Activated naive CD4-positive, alpha-beta T cell (primary cell): ENCODE measurements around the gene ERFE.
"Not testable (repeated sequence)": the region's sequence is repeated elsewhere in the genome, so short reads cannot be mapped to it uniquely, and the experiment has no call there.

Source experiments
- DNase-seq, 4 experiments: peaks; one replicate each; lab custom pipeline; 2025; lab: John Stamatoyannopoulos, UW

The ERFE gene

GRCh38 chr2:238169708-238170251 is 11.0 kb downstream of the ERFE start:
- no peak for DNase-seq

DNA sequence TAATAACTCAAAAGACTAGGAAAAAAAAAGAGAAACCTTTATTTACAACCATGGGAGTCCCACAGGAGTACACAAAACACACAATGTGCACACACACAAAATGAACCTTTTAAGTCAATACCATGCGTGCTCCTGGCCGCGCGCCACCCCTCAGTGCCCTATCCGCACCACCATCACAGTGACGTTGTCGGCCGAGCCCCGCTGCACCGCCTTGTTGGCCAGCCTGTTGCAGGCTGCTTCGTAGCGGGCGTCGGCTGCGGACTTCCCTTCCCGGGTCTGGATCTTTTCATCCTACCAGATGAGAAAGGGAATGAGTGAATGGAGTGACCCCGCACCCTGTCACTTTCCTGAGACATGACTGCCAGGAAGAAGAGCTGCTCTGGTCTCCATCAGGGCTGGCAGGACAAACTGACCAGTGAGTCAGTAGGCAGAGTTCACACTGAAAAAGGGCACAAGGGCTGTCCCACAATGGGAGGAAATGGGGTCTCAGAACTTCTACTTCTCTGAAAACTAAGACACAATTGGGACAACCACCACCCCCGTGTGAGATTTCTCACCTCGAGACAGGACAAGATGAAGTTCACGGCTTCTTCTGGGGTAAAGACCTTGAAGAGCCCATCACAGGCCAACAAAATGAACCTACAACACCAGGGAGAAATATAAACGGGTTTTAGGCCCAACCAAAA is 11.8 kb downstream of the ERFE start:
- no peak for DNase-seq

DNA sequence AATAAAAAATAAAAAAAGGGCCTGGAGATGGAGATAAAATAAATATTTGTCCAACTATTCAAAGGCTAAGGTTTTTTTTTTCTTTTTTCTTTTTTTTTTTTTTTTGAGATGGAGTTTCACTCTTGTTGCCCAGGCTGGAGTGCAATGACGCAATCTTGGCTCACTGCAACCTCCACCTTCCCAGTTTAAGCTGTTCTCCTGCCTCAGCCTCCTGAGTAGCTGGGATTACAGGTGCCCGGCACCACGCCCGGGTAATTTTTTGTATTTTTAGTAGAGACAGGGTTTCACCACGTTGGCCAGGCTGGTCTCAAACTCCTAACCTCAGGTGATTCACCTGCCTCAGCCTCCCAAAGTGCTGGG is 12.3 kb downstream of the ERFE start:
- DNase-seq: not testable (repeated sequence)

GRCh38 chr2:238171575-238172187 is 12.9 kb downstream of the ERFE start:
- DNase-seq: no peak

- DNase-seq: no peak
Observed at GRCh38 chr2:238172439-238172838, 13.7 kb downstream of the ERFE start.

GRCh38 chr2:238173692-238174091 is 14.9 kb downstream of the ERFE start:
- DNase-seq: no peak

DNA sequence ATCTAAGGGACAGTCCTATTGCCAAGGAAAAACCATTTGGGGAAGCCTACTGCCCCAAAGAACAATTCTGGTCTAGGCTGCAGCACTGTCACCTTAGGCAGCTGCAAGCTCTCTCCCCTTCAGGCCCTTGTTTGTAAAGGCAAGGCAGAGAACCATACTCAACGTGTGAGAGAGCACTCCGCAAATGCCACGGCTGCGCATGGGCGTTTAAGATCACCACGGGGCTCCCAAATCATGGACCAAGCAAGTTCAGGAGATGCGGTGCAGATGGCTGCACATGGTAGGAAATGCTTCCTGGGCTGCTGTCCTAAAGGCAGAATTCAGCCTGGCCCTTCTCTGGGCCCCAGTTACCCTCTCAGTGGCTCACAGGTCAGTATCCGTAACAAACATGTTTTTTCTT is 15.5 kb downstream of the ERFE start:
- DNase-seq: no peak

- no peak for DNase-seq
Observed at GRCh38 chr2:238174701-238175100, 15.9 kb downstream of the ERFE start.

DNA sequence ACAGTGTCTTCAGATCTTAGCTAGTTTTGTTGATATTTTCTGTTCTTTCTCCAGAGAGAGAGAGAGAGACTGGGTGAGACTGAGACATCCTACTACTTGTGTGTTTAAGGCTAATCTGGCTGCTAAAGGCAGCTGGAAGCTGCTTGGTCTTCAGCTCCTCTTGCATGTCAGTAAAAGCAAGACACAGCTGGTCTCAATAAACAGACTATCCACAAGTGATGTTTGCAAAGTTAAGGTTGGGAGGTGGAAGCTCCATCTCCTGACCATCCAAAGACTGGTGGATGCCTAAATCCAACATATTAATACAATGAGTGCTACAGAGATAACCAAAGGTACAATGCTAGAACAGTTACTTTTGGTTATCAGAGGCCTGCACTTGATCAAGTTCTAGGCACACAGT is 17.8 kb downstream of the ERFE start:
- DNase-seq: no peak

- no peak for DNase-seq
Observed at GRCh38 chr2:238180554-238180953, 21.8 kb downstream of the ERFE start.

- no peak for DNase-seq
Observed at GRCh38 chr2:238182362-238182761, 23.6 kb downstream of the ERFE start.

DNA sequence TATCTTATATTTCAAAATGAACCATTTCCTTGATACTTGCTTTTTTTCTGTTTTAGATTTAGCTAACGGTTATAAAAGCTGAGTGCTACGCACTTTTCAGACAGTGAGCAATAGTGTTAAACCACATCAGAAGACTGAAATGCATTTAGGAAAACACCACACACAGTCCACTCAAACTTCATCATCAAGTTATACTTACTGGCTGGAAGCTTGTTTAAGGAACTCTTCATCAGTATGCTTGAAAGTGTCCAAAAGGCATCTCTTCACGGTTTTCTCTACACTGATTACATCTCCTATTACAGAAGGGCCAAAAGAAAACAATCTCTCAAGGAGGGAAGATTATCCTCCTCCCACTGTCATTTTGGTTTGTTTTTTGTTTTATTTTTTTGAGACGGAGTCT is 25.1 kb downstream of the ERFE start:
- DNase-seq: no peak

DNA sequence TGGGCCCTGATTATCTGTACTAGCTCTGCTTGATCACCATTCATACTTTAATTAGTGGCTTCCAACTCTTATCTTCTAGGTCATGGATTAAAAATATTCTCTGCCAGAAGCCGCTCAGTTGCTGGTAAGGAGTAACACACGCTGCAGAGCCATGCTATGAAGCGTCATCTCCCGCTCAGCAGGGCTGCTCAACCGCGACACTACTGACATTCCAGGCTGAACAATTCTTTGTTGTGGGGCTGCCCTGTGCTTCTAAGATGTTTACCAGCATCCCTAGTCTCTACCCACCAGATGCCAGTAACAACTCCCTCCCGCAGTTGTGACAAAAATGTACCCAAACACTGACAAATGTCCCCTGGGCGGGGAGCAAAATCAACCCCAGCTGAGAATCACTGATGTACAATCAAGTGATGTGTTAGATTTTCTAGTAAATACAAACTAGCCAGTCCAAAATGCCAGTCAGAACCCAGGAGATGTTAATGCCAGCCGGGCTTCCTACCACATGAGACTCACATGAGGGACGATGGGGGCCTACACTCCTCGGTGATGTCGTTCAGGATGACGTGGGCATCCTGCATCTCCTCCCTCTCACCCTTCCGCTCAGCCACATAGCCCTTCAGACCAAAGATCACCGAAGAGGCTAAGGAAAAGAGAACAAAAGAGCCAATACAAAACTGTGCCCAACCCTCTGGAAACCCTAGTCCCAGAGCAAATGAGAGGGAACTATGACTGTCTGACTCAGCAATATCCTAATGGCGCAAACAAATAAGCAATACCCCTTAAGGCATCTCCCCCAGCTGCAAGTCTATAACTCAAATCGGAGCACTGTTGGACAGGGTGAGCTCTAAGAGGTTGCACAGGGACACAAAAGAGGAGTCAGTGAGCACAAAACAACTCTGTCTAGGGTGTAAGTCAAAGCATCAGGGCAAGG is 29.1 kb downstream of the ERFE start:
- no peak for DNase-seq

- no peak for DNase-seq
Observed at GRCh38 chr2:238190445-238190844, 31.7 kb downstream of the ERFE start.

- DNase-seq: no peak
Observed at GRCh38 chr2:238202326-238203093, 43.7 kb downstream of the ERFE start.

DNA sequence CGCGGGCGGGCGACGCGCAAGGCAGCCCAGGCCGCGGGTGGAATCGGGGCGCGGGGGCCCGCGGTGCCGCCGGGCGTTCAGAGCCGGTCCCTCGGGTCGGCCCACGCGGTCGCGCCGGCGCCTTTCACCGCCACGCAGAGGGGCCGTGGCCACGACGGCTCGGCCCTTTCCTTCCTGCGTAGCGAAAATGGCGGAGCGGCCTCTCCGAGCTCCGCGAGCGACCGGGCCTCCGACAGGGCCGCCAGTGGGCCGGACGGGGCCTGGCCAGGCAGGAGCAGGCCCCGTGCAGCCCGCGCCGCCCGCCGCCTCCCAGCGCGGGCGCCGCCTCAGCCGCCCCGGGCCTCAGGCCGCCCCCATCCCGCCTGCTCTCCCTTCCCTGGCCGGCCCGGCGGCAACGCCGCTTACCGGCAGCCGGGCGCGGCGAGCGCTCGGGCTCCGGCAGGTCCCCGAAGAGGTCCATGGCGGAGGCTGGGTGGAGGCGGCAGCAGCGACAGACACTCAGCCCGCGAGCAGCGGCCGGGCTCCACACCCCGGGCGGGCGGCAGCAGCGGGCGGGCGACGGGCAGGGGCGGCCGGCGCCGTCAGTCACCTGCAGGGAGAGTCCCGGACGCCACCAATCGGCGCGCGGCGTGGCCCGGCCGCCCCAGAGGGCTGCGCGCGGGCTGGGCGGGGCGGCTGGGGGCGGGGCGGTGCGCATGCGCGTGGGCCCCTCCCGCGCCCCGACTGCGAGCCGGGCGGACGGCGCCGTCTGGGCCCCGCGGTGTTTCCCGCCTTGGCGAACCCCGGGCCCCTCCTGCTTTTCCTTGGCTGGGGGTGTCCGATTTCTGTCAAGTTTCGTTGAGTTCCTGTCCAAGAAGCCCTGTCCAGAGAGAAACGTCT is 44.6 kb downstream of the ERFE start, which contains the start of gene ILKAP:
Gene ILKAP, minus strand, starts transcription at position 602 of the 879 bp plus-strand sequence. Its CDS starts 142 bp downstream, at position 460.
- DNase-seq: peak; percentile 70 to 91 (median 78)

GRCh38 chr2:238203973-238204683 is 45.4 kb downstream of the ERFE start:
- no peak for DNase-seq

DNA sequence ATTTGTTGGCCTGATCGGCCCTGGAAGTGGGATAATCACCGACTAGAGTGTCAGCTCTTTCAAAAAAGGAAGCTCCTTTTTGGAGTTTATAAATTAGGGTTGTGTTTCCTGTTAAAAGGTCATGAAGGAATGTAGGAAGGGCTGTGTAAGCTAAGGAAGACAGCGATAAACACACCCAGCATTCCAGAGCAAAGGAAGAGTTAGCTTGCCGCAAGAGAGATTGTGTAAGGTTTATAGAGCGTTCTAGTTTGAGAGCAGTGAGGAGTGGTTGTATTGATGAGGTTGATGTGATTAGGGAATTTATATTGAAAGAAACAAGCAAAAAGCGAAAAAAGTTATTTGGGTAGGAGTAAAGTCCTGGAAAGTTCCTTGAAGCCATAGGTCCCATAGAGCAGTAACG is 48.2 kb downstream of the ERFE start:
- no peak for DNase-seq

DNA sequence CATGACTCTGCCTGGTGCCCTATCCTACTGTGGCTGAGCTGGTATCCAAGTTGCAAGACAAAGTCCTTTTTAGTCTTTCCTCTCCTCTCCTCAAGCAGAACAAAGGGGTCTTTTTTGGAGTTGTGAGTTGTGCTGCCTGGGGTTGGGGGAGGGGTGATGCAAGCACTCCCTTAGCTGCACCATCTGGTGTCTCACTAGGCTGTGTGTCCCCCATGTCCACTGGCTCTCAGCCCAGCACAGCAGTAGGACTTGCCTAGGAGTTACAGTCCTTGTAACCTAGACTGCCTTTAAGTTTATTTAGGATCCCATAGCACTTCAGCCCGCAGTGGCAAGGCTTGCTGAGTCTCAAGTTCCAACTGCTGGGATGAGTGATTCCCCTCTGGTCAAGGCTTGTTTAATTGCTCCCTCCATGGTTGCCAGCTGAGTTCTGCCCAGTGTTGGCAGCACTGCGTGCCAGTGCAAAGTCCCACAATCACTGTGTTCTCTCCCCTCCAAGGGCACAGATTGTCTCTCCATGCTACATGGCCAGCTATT is 57.9 kb downstream of the ERFE start:
- DNase-seq: no peak
